Measurements from ENCODE around the gene MRPL38.

GRCh38 chr17:75880266-75880665 is 24.4 kb downstream of the MRPL38 start:
- TF ChIP-seq, protein P1, sequence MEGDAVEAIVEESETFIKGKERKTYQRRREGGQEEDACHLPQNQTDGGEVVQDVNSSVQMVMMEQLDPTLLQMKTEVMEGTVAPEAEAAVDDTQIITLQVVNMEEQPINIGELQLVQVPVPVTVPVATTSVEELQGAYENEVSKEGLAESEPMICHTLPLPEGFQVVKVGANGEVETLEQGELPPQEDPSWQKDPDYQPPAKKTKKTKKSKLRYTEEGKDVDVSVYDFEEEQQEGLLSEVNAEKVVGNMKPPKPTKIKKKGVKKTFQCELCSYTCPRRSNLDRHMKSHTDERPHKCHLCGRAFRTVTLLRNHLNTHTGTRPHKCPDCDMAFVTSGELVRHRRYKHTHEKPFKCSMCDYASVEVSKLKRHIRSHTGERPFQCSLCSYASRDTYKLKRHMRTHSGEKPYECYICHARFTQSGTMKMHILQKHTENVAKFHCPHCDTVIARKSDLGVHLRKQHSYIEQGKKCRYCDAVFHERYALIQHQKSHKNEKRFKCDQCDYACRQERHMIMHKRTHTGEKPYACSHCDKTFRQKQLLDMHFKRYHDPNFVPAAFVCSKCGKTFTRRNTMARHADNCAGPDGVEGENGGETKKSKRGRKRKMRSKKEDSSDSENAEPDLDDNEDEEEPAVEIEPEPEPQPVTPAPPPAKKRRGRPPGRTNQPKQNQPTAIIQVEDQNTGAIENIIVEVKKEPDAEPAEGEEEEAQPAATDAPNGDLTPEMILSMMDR (IDR thresholded peaks at IDR 0.05): no peak
- TF ChIP-seq EZH2 (IDR thresholded peaks at IDR 0.05; ENCODE audit: borderline replicate concordance, insufficient read depth, low read depth, low read length, poor library complexity, severe bottlenecking): no peak
